GM19025 (cell line): Measurements from ENCODE around the gene PIGA.

Experiments
- ATAC-seq: cut with Tn5 transposase; IDR thresholded peaks from one replicate; pipeline ENCODE4 v1.9.1; 2021; ENCODE audit warnings: mild to moderate bottlenecking, low read depth, moderate library complexity; ENCODE audit not compliant: unreplicated experiment

Gene PIGA, protein sequence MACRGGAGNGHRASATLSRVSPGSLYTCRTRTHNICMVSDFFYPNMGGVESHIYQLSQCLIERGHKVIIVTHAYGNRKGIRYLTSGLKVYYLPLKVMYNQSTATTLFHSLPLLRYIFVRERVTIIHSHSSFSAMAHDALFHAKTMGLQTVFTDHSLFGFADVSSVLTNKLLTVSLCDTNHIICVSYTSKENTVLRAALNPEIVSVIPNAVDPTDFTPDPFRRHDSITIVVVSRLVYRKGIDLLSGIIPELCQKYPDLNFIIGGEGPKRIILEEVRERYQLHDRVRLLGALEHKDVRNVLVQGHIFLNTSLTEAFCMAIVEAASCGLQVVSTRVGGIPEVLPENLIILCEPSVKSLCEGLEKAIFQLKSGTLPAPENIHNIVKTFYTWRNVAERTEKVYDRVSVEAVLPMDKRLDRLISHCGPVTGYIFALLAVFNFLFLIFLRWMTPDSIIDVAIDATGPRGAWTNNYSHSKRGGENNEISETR

GRCh38 chrX:15335135-15336022, at the start of gene PIGA:
Gene PIGA, minus strand, starts transcription at chrX:15335523. Its CDS starts 3,593 bp downstream, at chrX:15331930.
- peak; percentile 100 for ATAC-seq

GRCh38 chrX:15384304-15384703, 49.0 kb upstream of the PIGA start, which contains the start of gene VEGFD:
Gene VEGFD, minus strand, starts transcription at chrX:15384413. Its CDS starts 467 bp downstream, at chrX:15383946.
- no peak for ATAC-seq

GRCh38 chrX:15382813-15383212, 47.5 kb upstream of the PIGA start:
- ATAC-seq, result no peak

DNA sequence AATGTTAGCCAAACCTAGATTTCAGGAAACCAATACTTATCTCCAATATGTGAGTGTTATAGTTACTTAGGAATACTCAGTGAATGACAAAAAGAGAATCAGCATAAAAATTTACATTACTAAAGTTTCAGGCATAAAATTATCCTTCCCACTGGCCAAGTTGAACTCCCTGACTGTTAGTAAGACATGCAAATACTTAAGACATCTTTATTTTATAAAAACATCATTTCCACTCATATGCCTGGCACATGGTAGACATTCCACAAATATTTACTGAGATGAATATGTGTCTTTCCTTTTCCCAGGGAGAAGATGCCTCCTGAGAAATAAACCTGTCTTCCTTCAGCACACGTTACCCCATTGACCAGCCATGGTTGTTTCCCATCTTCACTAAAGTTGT, 41.6 kb upstream of the PIGA start:
- no peak for ATAC-seq

DNA sequence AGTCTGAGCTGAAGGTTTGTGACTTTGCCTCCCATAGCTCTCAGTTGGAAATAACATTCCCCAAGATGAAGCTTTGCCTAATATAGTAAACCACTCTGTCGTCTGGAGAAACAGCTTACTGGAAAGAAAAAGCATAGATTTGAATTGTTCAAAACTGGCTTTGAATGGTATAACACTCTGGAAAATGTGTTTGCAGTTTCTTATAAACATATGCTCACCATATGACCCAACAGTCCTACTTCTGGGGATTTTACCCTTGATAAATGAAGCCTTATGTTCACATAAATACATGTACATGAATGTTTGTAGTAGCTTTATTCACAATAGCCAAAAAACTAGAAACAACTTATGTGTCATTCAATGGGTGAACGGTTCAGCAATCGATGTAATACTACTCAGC, 38.7 kb upstream of the PIGA start:
- no peak for ATAC-seq

GRCh38 chrX:15366506-15367352, 31.4 kb upstream of the PIGA start:
- ATAC-seq, result no peak

GRCh38 chrX:15359701-15360100, 24.4 kb upstream of the PIGA start:
- ATAC-seq, result no peak

- ATAC-seq, result no peak
These were observed 23.2 kb upstream of the PIGA start for GRCh38 chrX:15358533-15358932.

GRCh38 chrX:15356444-15356843, 21.1 kb upstream of the PIGA start:
- ATAC-seq, result no peak

DNA sequence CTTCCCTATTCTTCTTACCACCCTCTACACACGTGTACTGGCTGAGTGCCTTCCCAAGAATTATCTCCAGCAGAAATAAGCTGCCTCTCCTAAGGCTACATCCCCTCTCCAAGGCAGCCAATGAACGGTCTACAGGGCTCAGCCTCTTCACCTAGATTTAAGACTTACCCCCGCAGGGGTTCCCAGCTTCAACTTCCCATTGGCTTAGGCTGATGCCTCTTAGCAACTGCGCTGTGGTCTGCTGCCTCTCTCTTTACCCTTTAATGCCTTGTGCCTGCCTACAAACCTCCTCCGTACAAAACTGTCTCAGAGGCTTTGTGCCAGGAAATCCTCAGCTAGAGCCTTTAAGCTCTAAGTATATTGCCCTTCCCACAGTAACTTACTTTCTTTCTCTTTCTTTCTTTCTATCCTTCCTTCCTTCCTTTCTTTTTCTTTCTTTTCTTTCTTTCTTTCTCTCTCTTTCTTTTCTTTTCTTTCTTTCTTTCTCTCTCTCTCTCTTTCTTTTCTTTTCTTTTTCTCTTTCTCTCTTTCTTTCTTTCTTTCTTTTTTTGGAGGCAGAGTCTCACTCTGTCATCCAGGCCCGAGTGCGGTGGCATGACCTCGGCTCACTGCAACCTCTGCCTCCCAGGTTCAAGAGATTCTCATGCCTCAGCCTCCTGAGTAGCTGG, 15.1 kb upstream of the PIGA start:
- no peak for ATAC-seq

DNA sequence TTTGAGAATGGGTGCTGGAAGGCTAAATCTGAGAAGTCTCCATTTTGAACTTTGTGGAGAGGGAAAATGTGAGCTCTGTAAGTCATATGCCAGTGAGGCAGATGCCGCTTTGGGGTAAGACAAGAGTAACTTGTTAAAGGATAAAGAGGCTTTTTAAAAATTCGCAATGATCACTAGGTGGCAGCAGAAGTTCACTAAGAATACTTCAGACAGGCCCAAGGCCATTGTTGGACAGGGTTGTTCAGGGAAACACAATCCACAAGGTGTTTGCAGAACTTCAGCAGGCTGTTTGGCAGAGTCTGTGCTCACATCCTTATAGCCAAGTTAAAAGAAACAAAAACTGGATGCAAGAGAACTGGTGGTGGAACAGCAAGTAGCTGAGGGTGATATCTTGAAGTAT, 13.7 kb upstream of the PIGA start:
- no peak for ATAC-seq

DNA sequence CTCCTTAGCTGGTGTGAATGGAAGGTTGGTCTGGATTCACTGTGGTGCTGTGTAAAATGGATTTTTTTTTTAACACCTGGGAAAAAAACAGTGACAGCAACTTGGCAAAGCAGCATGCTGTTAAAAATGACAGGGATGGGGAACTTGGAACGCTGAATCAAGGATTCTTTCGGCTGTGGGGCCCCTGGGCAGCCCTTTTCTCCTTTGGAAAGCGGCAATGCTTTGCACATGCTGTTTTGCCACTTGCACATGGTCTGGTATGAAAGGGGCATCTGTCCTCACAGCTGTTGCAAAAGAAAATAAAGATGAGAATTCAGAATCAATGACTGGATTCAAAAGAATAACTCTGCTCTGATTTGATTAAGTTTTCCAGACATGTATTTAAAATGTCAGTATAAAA, 10.7 kb upstream of the PIGA start:
- no peak for ATAC-seq

DNA sequence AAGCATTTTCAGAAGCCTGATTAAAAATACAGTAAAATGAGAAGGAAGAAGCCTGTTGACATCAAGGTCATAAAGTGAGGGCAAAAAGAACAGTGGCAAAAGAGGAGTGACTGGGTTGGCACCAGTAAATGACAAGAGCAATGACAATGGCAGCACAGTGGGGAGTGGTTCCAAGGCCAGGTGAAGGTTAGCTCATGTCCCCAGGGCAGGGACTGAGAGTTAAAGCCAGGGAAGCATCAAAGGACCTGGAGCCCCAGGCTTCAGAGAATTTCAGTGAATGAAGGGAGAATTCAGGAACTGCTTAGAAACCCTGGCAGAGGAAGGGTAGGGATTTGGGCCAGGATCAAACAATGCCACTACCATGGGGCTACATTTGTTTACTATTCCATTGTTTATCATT, 8.8 kb upstream of the PIGA start:
- no peak for ATAC-seq

GRCh38 chrX:15343075-15343476, 7.8 kb upstream of the PIGA start:
- no peak for ATAC-seq

DNA sequence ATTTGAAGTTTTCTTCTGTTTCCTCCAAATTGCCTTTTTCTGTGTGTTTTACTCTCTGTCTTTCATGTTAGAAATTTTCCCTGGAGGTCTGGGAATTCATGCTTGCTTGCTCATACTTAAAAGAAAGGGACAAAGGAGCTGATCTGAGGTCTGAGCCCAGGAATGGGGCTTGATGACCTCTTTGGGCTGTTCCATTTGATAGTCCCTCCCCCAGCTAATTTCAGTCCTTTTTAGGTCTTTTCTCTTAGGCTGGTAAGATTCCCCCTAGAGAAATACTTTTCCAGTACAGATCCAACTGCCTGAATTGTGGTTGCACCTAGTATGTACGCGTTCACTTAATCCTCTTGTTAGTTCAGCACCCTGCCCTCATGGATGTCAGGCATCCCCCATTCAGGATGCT, 5.5 kb upstream of the PIGA start:
- no peak for ATAC-seq

DNA sequence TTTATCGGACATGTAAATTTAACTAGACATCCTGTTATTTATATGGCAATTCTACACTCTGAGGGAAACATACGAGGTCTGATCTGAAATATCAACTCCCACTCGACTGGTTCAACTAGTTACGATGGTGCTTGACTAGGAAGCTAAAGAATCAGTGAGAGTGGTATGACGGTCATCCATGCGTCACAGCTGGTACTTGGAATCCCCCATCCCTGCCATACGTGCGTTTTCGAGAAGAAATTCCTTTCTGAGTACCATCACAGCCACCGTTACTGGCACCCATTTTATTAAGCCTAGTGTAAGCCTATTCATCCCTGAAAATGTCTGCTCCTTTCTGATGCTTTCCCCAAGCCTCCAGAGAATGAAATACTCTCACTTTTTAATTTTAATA, 695 bp upstream of the PIGA start:
- no peak for ATAC-seq

- ATAC-seq, result no peak
These were observed 762 bp downstream of the PIGA start for GRCh38 chrX:15334561-15334960.

DNA sequence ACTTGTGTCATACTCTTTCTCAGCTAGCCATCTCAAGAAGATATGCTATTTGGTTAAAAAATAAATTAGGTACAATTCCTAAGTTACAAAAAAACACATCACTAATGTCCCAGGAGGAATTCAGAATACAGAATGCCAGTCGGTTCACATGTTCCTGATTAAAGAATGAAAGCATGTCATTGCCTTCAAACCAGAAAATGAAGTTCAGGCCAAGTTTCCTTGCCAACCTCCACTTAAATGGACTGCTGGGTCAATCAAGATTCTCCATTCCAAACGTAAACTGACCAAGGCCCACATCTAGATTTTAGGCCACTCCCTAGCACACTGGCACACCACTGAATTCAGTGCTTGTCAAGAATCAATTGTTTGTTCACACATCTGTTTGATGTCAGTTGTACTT, 6.5 kb downstream of the PIGA start:
- no peak for ATAC-seq

GRCh38 chrX:15328131-15328530, 7.2 kb downstream of the PIGA start:
- ATAC-seq, result no peak

DNA sequence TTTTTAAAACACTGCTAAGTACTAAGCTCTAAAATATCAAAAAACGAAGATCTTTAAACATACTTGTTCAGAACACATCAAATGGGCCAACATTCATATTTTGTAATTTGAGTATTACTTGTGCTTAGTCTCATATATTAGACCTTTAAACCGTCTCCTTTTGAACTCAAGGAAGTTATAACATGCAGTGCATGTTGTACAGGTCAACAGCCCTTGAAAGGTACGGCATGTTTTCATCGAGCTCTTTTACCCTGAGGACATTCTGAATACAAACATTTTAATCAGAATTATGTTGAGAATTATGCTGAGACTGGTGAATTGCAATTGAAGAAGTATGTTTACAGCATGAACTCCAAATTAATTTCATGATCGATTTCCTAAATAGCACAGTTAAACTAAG, 12.9 kb downstream of the PIGA start:
- no peak for ATAC-seq
